Large intestine (tissue), 3 donors: ENCODE measurements around the gene HEBP1. TPM values are rescaled to one million over a fixed set of nuclear protein-coding genes. Genes with fewer than 3 reads are reported as not detected.
A peak's percentile ranks its signal among the peaks of the same experiment; 100 is the strongest.

Source experiments
- DNase-seq, 2 donors: peaks; one replicate each; pipeline versions ENCODE4 v3.0.0 to v3.0.0-alpha.2; 2013
- H3K27ac ChIP-seq: one replicate; pipeline ENCODE4 v1.5.1; 2013; ENCODE audit warnings: low read length
- H3K27me3 ChIP-seq: 2 replicates; pipeline ENCODE4 v1.6.1; 2013; ENCODE audit warnings: low read length; ENCODE audit not compliant: control insufficient read depth, insufficient read depth
- H3K36me3 ChIP-seq: 2 replicates; pipeline ENCODE4 v1.6.1; 2013; ENCODE audit warnings: low read length; ENCODE audit not compliant: control insufficient read depth, insufficient read depth
- H3K4me1 ChIP-seq: one replicate; pipeline ENCODE4 v1.6.1; 2013; ENCODE audit warnings: low read length; ENCODE audit not compliant: control insufficient read depth, insufficient read depth
- H3K4me3 ChIP-seq: one replicate; pipeline ENCODE4 v1.5.1; 2013; ENCODE audit warnings: low read length
- H3K9me3 ChIP-seq: one replicate; pipeline ENCODE4 v1.6.1; 2013; ENCODE audit warnings: mild to moderate bottlenecking, low read depth, low read length, moderate library complexity; ENCODE audit not compliant: control insufficient read depth
- WGBS: methylation state at CpG from one replicate; pipeline ENCODE4 v1.1.5; 2013; ENCODE audit warnings: low lambda C conversion rate; ENCODE audit not compliant: insufficient coverage; 5-methylcytosine and 5-hydroxymethylcytosine counted together
- polyA plus RNA-seq: library from polyadenylated mRNA; unstranded; fragments of 120-200 nt; gene quantifications from one replicate; pipeline ENCODE4 v1.2.1, GENCODE V29; 2013

HEBP1 gene
- polyA plus RNA-seq, 1 donor, result 237 TPM

GRCh38 chr12:12979731-12980259 is 20.3 kb downstream of the HEBP1 start:
- peak overlapping the region; percentile 51 for H3K27ac ChIP-seq
- no peak overlapping the region for H3K4me3 ChIP-seq
- no peaks in the 10 kb centered on the region for H3K9me3 ChIP-seq
- peak; percentile 38 to 42 for DNase-seq
- peaks cover 73% of the 10 kb centered on the region for H3K36me3 ChIP-seq
- H3K27me3 ChIP-seq, result no peaks in the 10 kb centered on the region
- H3K4me1 ChIP-seq, result peaks cover 4% of the 10 kb centered on the region
- WGBS, result no CpG with 5 or more reads among the region's 4 CpGs

DNA sequence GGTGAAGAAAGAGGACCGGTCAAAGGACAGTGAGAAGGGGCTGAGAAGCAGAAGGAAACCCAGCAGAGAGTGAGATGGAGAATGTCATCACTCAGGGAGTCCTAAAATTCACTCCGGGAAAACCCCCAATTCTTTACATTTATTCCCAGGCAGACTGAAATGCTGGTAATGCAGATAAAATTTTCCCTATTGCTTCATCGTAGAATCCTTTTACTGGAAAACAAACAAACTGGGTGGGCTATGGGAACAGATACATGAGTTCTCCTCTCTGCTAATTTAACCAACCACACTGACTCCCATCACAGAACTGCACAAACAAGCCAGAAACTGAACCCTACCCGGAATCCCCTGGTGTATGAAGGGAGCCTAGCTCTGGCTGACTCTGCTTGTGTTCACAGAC is 20.9 kb downstream of the HEBP1 start:
- peaks cover 3% of the 10 kb centered on the region for H3K4me1 ChIP-seq
- DNase-seq, result peak; percentile 27 to 29
- H3K27ac ChIP-seq, result peak overlapping the region; percentile 51
- peaks cover 75% of the 10 kb centered on the region for H3K36me3 ChIP-seq
- no peak overlapping the region for H3K4me3 ChIP-seq
- no peaks in the 10 kb centered on the region for H3K27me3 ChIP-seq
- H3K9me3 ChIP-seq, result no peaks in the 10 kb centered on the region
- WGBS, result 86% methylated on average over 1 of the region's 4 CpGs

- Histone ChIP-seq H3K27ac (no peak overlapping the region), H3K9me3 (peaks cover 5% of the 10 kb centered on the region), H3K4me3 (no peak overlapping the region), H3K36me3 (peaks cover 85% of the 10 kb centered on the region), H3K4me1 (peaks cover 2% of the 10 kb centered on the region), H3K27me3 (no peaks in the 10 kb centered on the region)
- no peak for DNase-seq
- no CpG with 5 or more reads among the region's 4 CpGs for WGBS
These were observed 22.8 kb downstream of the HEBP1 start for GRCh38 chr12:12977231-12977630.

GRCh38 chr12:12976366-12976765 is 23.7 kb downstream of the HEBP1 start:
- peaks cover 82% of the 10 kb centered on the region for H3K36me3 ChIP-seq

GRCh38 chr12:12975322-12976077 is 24.6 kb downstream of the HEBP1 start:
- Histone ChIP-seq H3K36me3 (peaks cover 76% of the 10 kb centered on the region), H3K4me1 (peaks cover 1% of the 10 kb centered on the region), H3K9me3 (peaks cover 5% of the 10 kb centered on the region), H3K4me3 (no peak overlapping the region), H3K27ac (no peak overlapping the region), H3K27me3 (no peaks in the 10 kb centered on the region)
- DNase-seq, result peak in 1 of 2 donors; percentile 31
- 100% methylated on average over 1 of the region's 14 CpGs for WGBS

More at GRCh38 chr12:12976366-12976765, 23.7 kb downstream of the HEBP1 start:
- Histone ChIP-seq H3K4me1 (peaks cover 2% of the 10 kb centered on the region), H3K9me3 (peaks cover 5% of the 10 kb centered on the region), H3K27ac (no peak overlapping the region), H3K4me3 (no peak overlapping the region), H3K27me3 (no peaks in the 10 kb centered on the region)
- DNase-seq, result no peak
- 100% methylated on average over 2 of the region's 2 CpGs for WGBS

DNA sequence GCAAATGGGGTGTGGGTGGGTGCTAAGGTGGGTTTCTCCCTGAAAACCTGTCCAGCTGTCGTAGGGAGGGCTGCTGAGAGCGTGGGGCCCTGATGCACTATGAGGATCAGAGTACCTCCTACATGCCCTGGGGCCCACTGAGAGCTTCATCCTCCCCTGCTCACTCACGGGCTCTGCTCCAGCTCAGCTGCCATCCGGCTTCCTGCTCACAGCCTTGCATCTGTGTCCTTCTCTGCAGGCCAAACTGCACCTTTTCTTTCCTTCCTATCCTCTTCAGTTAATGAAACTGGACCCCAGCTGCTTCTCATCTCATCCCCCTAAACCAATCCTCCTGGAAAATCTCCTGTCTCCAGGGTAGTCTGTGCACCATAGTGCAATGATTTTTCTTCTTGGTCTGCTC is 25.9 kb downstream of the HEBP1 start:
- Histone ChIP-seq H3K36me3 (peaks cover 66% of the 10 kb centered on the region), H3K27ac (no peak overlapping the region), H3K27me3 (no peaks in the 10 kb centered on the region), H3K9me3 (peaks cover 5% of the 10 kb centered on the region), H3K4me3 (no peak overlapping the region), H3K4me1 (no peaks in the 10 kb centered on the region)
- DNase-seq, result no peak
- WGBS, result no CpG with 5 or more reads among the region's 4 CpGs

DNA sequence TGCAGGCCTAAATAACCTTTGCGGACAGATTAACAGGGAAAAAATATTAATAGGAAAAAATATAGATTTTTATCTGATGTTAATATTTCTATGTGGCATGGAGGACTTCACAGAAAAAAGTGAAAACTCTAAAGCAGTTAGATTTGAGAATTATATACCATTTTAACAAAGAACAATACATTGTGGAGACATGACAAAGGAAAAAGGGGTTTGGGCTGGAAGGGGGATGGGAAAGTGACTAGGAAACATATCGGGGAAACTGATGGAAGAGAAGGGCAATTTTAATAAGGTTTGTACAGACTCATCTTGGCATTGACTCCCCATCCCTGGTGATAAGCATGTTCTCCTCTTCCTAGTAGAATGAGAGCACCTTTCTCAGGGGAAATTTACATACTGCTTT is 27.0 kb downstream of the HEBP1 start:
- no peak overlapping the region for H3K27ac ChIP-seq
- no peaks in the 10 kb centered on the region for H3K4me1 ChIP-seq
- peaks cover 61% of the 10 kb centered on the region for H3K36me3 ChIP-seq
- no CpG with 5 or more reads among the region's 2 CpGs for WGBS
- no peak for DNase-seq
- H3K9me3 ChIP-seq, result peaks cover 5% of the 10 kb centered on the region
- H3K4me3 ChIP-seq, result no peak overlapping the region
- no peaks in the 10 kb centered on the region for H3K27me3 ChIP-seq

GRCh38 chr12:12965836-12966235 is 34.2 kb downstream of the HEBP1 start:
- 60% methylated on average over 1 of the region's 4 CpGs for WGBS
- Histone ChIP-seq H3K27ac (no peak overlapping the region), H3K4me3 (no peak overlapping the region), H3K9me3 (no peaks in the 10 kb centered on the region), H3K4me1 (no peaks in the 10 kb centered on the region), H3K36me3 (peaks cover 18% of the 10 kb centered on the region), H3K27me3 (no peaks in the 10 kb centered on the region)
- DNase-seq, result no peak

- Histone ChIP-seq H3K4me1 (no peaks in the 10 kb centered on the region), H3K4me3 (no peak overlapping the region), H3K36me3 (peaks cover 14% of the 10 kb centered on the region), H3K27me3 (no peaks in the 10 kb centered on the region), H3K27ac (no peak overlapping the region), H3K9me3 (no peaks in the 10 kb centered on the region)
- DNase-seq, result no peak
- no CpG with 5 or more reads among the region's 4 CpGs for WGBS
These were observed 35.8 kb downstream of the HEBP1 start for GRCh38 chr12:12964255-12964654.

DNA sequence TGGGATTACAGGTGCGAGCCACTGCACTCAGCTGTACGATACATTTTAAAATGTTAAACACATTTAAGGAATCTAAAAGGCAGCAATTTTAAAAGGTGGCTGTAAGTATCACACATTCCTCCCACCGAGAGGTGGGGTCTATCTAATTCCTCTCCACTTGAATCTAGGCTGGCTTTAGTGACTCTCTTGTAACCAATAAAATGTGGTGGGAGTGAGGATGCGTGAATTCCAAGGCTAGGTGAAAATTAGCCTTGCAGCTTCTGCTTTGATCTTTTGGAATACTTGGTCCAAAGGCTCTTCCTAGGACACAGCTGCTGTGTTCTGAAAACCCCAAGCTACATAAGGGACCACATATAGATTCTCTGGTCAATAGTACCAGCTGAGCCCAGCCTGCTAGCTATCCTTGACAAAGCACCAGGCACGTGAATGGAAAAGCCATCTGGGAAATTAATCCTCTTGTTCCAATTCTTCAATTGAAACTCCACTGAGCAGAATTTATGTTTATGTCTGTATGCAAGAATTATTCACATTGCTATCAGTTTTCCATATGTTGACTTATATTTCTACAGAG is 39.3 kb downstream of the HEBP1 start:
- H3K27me3 ChIP-seq, result no peaks in the 10 kb centered on the region

More for the DNA sequence above, 39.3 kb downstream of the HEBP1 start:
- WGBS, result no CpG with 5 or more reads among the region's 5 CpGs
- no peak overlapping the region for H3K4me3 ChIP-seq
- no peaks in the 10 kb centered on the region for H3K9me3 ChIP-seq
- no peak overlapping the region for H3K27ac ChIP-seq
- H3K4me1 ChIP-seq, result no peaks in the 10 kb centered on the region
- no peak for DNase-seq
- no peaks in the 10 kb centered on the region for H3K36me3 ChIP-seq
